Measurements from ENCODE around the gene PTPRN2. TPM values are rescaled to one million over a fixed set of nuclear protein-coding genes. Genes with fewer than 3 reads are reported as not detected.
A peak's percentile ranks its signal among the peaks of the same experiment; 100 is the strongest.

PTPRN2 gene
- total and polyA plus RNA-seq, 7 donors = 3.2 to 7.1 (median 5.5) TPM

DNA sequence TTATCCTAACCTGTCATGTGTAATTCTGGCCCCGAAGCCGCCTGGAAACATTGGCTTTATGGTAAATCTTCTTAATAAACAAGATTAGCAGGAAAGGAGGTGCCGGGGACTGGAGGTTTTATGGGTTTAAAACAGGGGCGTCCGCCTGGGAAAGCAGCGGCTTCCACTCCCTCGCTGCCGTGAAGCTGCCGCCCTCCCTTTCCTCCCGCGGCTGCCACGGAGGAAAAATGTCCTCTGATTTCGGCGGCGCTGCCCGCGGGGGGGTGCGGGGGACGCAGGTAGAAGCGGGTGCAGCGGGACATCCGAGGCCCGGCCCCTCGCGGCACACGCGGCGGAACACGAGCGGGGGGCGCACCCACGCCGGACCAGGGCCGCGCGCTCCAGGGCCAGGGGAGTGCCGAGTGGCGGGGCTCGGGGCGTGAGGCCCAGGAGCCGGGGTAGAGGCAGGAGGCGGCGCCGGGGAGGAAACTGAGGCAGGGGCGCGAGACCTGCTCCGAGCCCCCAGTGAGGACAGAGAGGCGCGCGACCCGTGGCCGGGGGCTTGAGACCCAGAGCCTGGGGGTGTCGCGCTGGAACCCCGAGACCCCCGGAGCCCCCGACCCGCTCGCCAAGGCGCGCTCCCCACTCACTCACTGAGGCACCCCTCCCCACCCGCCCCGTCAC is 993 bp downstream of the PTPRN2 start:
- no peak for DNase-seq
- Histone ChIP-seq H3K36me3 (no peaks in the 10 kb centered on the region), H3K4me3 (peak overlapping the region in 3 of 4 donors; percentile 38 to 58 (median 48)), H3K27me3 (peaks cover 2 to 52% (median 28%) of the 10 kb centered on the region in 3 donors), H3K9me3 (no peaks in the 10 kb centered on the region), H3K27ac (no peak overlapping the region), H3K4me1 (peaks cover 0 to 28% (median 26%) of the 10 kb centered on the region in 4 donors)
- TF ChIP-seq POLR2A (IDR thresholded peaks at IDR 0.05) = no peak
- TF ChIP-seq, protein P1, sequence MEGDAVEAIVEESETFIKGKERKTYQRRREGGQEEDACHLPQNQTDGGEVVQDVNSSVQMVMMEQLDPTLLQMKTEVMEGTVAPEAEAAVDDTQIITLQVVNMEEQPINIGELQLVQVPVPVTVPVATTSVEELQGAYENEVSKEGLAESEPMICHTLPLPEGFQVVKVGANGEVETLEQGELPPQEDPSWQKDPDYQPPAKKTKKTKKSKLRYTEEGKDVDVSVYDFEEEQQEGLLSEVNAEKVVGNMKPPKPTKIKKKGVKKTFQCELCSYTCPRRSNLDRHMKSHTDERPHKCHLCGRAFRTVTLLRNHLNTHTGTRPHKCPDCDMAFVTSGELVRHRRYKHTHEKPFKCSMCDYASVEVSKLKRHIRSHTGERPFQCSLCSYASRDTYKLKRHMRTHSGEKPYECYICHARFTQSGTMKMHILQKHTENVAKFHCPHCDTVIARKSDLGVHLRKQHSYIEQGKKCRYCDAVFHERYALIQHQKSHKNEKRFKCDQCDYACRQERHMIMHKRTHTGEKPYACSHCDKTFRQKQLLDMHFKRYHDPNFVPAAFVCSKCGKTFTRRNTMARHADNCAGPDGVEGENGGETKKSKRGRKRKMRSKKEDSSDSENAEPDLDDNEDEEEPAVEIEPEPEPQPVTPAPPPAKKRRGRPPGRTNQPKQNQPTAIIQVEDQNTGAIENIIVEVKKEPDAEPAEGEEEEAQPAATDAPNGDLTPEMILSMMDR (IDR thresholded peaks at IDR 0.05) = no peak
- no peak for TF ChIP-seq EP300 (IDR thresholded peaks at IDR 0.05)
- TF ChIP-seq POLR2AphosphoS5 (IDR thresholded peaks at IDR 0.05) = no peak
- 3 to 6% methylated on average over 63 of the region's 63 CpGs for WGBS, 2 donors
- intact Hi-C loops (cut with DNase I) = loop anchor here (5.0 kb wide), 1 partner anchor 189 kb away; no protein-coding TSS in a partner anchor

DNA sequence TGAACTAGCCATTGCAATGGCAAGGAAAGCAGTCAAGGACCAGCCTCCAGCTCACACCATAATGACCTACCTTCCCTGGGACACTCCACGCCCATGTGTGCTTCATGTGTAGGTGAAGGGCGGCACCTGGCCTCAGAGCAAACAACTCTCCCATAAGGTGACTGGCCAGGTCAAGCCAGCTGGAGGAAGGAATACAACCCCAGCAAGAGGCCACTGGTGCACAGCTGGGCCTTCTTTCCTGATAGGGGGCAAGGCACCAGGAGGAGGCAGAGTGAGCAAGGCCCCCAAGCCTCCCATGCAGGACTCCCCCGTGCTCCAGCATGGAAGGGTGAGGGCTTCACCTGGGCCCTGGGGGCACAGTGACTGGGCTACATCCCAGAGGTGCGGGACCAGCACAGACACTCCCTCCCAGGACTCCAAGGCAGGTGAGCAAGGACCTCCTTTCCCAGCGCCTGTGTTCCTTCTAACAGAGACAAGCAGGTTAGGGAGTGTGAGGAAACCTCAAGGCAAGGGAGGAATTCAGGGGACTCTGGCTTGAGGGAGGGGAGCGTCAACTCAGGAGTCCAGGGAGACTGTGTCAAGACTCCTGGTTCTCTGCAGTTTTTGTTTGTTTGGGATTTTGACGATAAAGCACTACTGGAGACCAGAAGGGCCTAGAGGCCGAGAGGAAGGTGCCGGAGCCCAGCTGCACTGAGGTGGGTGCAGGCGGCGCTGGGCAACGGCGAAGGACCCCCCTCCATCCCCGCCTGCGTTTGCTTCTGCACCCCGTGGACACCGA is 1.7 kb downstream of the PTPRN2 start:
- Histone ChIP-seq H3K27ac (no peak overlapping the region), H3K27me3 (peaks cover 2 to 56% (median 31%) of the 10 kb centered on the region in 3 donors), H3K4me1 (peaks cover 0 to 28% (median 26%) of the 10 kb centered on the region in 4 donors), H3K4me3 (peak overlapping the region in 2 of 4 donors; percentile 48 to 58), H3K36me3 (no peaks in the 10 kb centered on the region), H3K9me3 (no peaks in the 10 kb centered on the region)
- intact Hi-C loops (cut with DNase I) = loop anchor here (5.0 kb wide), 1 partner anchor 189 kb away; no protein-coding TSS in a partner anchor
- no peak for TF ChIP-seq POLR2AphosphoS5 (IDR thresholded peaks at IDR 0.05)
- TF ChIP-seq, protein P1 (IDR thresholded peaks at IDR 0.05) = no peak
- TF ChIP-seq EP300 (IDR thresholded peaks at IDR 0.05) = no peak
- TF ChIP-seq POLR2A (IDR thresholded peaks at IDR 0.05) = no peak
- 46 to 51% methylated on average over 17 of the region's 17 CpGs for WGBS, 2 donors
- DNase-seq = no peak

DNA sequence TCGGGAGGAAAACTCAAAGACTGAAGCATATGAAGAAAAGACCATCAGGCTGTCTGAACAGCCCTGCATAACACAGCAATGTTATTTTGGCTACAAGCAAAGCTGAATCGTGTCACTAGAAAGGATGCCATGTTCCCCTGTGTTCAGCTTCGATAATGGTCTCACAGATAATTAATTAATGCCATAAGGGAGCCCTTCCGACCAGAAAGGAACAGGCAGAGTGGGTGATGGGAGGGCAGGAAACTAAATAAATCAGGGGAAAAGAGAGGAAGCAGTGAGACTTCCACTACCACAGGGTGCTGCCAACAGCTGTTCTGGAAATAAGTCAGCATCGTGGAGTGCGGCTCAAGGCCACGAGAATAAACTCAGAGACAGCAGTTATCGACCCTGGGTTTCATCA is 3.2 kb downstream of the PTPRN2 start:
- peak; percentile 4 for DNase-seq
- Histone ChIP-seq H3K27ac (no peak overlapping the region), H3K9me3 (peaks cover 0 to 10% (median 6%) of the 10 kb centered on the region in 4 donors), H3K4me3 (no peak overlapping the region), H3K36me3 (no peaks in the 10 kb centered on the region), H3K4me1 (peaks cover 0 to 28% (median 26%) of the 10 kb centered on the region in 4 donors), H3K27me3 (peaks cover 2 to 56% (median 36%) of the 10 kb centered on the region in 3 donors)
- intact Hi-C loops (cut with DNase I) = no loop called here
- TF ChIP-seq, protein P1 (IDR thresholded peaks at IDR 0.05) = no peak
- TF ChIP-seq POLR2A (IDR thresholded peaks at IDR 0.05) = no peak
- no peak for TF ChIP-seq EP300 (IDR thresholded peaks at IDR 0.05)
- WGBS, 2 donors = 74 to 86% methylated on average over 8 of the region's 8 CpGs

DNA sequence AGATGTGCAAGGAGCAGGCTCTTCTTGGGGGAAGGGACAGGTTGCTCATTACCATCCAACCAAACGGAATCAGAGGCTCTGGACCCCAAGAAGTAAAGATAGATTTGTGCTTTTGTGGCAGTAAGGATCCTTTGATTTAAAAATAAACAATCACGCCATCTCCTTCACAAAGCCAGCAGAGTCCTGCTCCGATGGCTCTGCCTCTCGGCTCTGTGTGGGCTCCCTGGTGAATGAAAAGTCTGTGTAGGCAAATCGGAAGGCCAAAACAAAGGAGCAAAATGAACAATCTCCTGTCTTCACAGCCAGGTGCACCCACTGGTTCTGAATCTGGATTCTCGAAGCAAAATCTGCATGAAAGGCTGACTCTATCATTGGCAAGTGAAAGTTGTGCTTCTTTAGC is 3.8 kb downstream of the PTPRN2 start:
- intact Hi-C loops (cut with DNase I) = no loop called here
- no peak overlapping the region for H3K4me3 ChIP-seq
- 79 to 86% methylated on average over 6 of the region's 6 CpGs for WGBS, 2 donors
- H3K4me1 ChIP-seq = peaks cover 0 to 28% (median 26%) of the 10 kb centered on the region in 4 donors
- H3K9me3 ChIP-seq = peaks cover 0 to 10% (median 8%) of the 10 kb centered on the region in 4 donors
- H3K27me3 ChIP-seq = peaks cover 2 to 56% (median 36%) of the 10 kb centered on the region in 3 donors
- DNase-seq = no peak
- H3K36me3 ChIP-seq = no peaks in the 10 kb centered on the region
- TF ChIP-seq, protein P1 (IDR thresholded peaks at IDR 0.05) = no peak
- TF ChIP-seq POLR2A (IDR thresholded peaks at IDR 0.05) = no peak
- TF ChIP-seq EP300 (IDR thresholded peaks at IDR 0.05) = no peak
- no peak for TF ChIP-seq POLR2AphosphoS5 (IDR thresholded peaks at IDR 0.05)
- H3K27ac ChIP-seq = no peak overlapping the region

Data from sigmoid colon (tissue), 7 donors.